ENCODE measurements around the gene FUT8.
"Not testable (repeated sequence)": the region's sequence is repeated elsewhere in the genome, so short reads cannot be mapped to it uniquely, and the experiment has no call there.

FUT8 gene

GRCh38 chr14:65449647-65450046, 37.1 kb downstream of the FUT8 start:
- no peak for DNase-seq (ENCODE audit: low read depth in 3 of 3)

- no peak for DNase-seq (ENCODE audit: low read depth in 3 of 3)
Observed at GRCh38 chr14:65453807-65454480, 41.4 kb downstream of the FUT8 start.

GRCh38 chr14:65456247-65456646, 43.7 kb downstream of the FUT8 start:
- no peak for DNase-seq (ENCODE audit: low read depth in 3 of 3)

GRCh38 chr14:65461730-65462129, 49.2 kb downstream of the FUT8 start:
- DNase-seq (ENCODE audit: low read depth in 3 of 3), result no peak

- DNase-seq (ENCODE audit: low read depth in 3 of 3), result no peak
Observed at GRCh38 chr14:65462411-65462810, 49.9 kb downstream of the FUT8 start.

GRCh38 chr14:65465584-65465983, 53.1 kb downstream of the FUT8 start:
- no peak for DNase-seq (ENCODE audit: low read depth in 3 of 3)

- not testable (repeated sequence) for DNase-seq (ENCODE audit: low read depth in 3 of 3)
Observed at GRCh38 chr14:65467926-65468325, 55.4 kb downstream of the FUT8 start.

GRCh38 chr14:65469903-65470302, 57.4 kb downstream of the FUT8 start:
- no peak for DNase-seq (ENCODE audit: low read depth in 3 of 3)

- no peak for DNase-seq (ENCODE audit: low read depth in 3 of 3)
Observed at GRCh38 chr14:65470404-65470880, 57.9 kb downstream of the FUT8 start.

GRCh38 chr14:65471038-65471878, 58.7 kb downstream of the FUT8 start:
- no peak for DNase-seq (ENCODE audit: low read depth in 3 of 3)

- DNase-seq (ENCODE audit: low read depth in 3 of 3), result no peak
Observed at GRCh38 chr14:65472189-65472588, 59.7 kb downstream of the FUT8 start.

- DNase-seq (ENCODE audit: low read depth in 3 of 3), result no peak
Observed at GRCh38 chr14:65476273-65476941, 63.9 kb downstream of the FUT8 start.

- no peak for DNase-seq (ENCODE audit: low read depth in 3 of 3)
Observed at GRCh38 chr14:65476942-65477318, 64.4 kb downstream of the FUT8 start.

- no peak for DNase-seq (ENCODE audit: low read depth in 3 of 3)
Observed at GRCh38 chr14:65478017-65478416, 65.5 kb downstream of the FUT8 start.

- no peak for DNase-seq (ENCODE audit: low read depth in 3 of 3)
Observed at GRCh38 chr14:65478596-65478995, 66.1 kb downstream of the FUT8 start.

- no peak for DNase-seq (ENCODE audit: low read depth in 3 of 3)
Observed at GRCh38 chr14:65479386-65479785, 66.9 kb downstream of the FUT8 start.

GRCh38 chr14:65482757-65483438, 70.4 kb downstream of the FUT8 start:
- no peak for DNase-seq (ENCODE audit: low read depth in 3 of 3)

GRCh38 chr14:65483647-65484046, 71.1 kb downstream of the FUT8 start:
- DNase-seq (ENCODE audit: low read depth in 3 of 3), result no peak

- DNase-seq (ENCODE audit: low read depth in 3 of 3), result no peak
Observed at GRCh38 chr14:65485516-65485915, 73.0 kb downstream of the FUT8 start.

GRCh38 chr14:65486863-65487262, 74.3 kb downstream of the FUT8 start:
- no peak for DNase-seq (ENCODE audit: low read depth in 3 of 3)

- no peak for DNase-seq (ENCODE audit: low read depth in 3 of 3)
Observed at GRCh38 chr14:65487783-65488494, 75.4 kb downstream of the FUT8 start.
